ENCODE measurements around the gene GRB10.

GRB10 gene

DNA sequence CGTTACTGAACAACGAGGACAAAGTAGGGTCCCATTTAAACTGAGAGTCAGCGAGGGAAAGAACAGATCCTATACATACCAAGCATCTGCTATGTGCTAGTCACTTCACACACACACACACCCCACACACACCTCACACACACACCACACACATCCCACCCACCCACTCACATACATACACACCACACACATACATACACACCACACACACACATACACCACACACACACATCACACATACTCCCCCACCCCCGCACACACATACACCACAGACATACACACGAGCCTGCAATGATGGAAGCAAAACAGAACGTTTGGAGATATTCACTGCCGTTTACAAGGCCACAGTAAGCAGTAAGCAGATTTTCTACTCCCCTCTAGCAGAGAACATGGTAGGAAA lies 607 bp upstream of the GRB10 start:
- peak overlapping the region; percentile 56 for H3K9ac ChIP-seq (ENCODE audit: low read length)
- 72% methylated on average over 7 of the region's 7 CpGs for WGBS
- H3K4me2 ChIP-seq (ENCODE audit: low read length, poor library complexity, severe bottlenecking), result peak overlapping the region; percentile 90
- H2BK15ac ChIP-seq (ENCODE audit: low read depth, poor library complexity, severe bottlenecking), result no peak overlapping the region
- no peak overlapping the region for H4K91ac ChIP-seq (ENCODE audit: low read length)
- H3K4me1 ChIP-seq (ENCODE audit: control insufficient read depth, insufficient read depth, low read depth, low read length), result peaks cover 27% of the 10 kb centered on the region
- DNase-seq, result peak; percentile 17
- H4K8ac ChIP-seq (ENCODE audit: low read length), result no peak overlapping the region
- peak overlapping the region in 1 of 2 experiments; percentile 73 for H3K4me3 ChIP-seq (ENCODE audit: insufficient read depth in 1 of 2, low read depth in 1 of 2, low read length in 2 of 2)
- no peak overlapping the region for H3K4ac ChIP-seq (ENCODE audit: low read depth in 1 of 2, low read length in 2 of 2)
- H3K23ac ChIP-seq (ENCODE audit: low read length in 2 of 2), result no peak overlapping the region
- no peak overlapping the region for H3K27ac ChIP-seq (ENCODE audit: low read length, poor library complexity, severe bottlenecking)
- peaks cover 2% of the 10 kb centered on the region for H3K9me3 ChIP-seq (ENCODE audit: control insufficient read depth, low read length)
- no peak overlapping the region for H2BK12ac ChIP-seq (ENCODE audit: low read length in 2 of 2)
- no peak overlapping the region for H2BK5ac ChIP-seq (ENCODE audit: low read depth, low read length, poor library complexity, severe bottlenecking)
- H2BK120ac ChIP-seq (ENCODE audit: low read depth, low read length), result no peak overlapping the region
- H3K18ac ChIP-seq (ENCODE audit: low read depth in 1 of 2, low read length in 2 of 2), result peak overlapping the region in 1 of 2 experiments; percentile 4
- peaks cover 25% of the 10 kb centered on the region for H3K79me1 ChIP-seq (replicated peaks; ENCODE audit: low read length, poor library complexity, severe bottlenecking)
- H3K14ac ChIP-seq (ENCODE audit: low read length in 2 of 2), result no peak overlapping the region
- H2AK5ac ChIP-seq (ENCODE audit: low read length, severe bottlenecking), result peak overlapping the region; percentile 41
- peaks cover 0 to 10% of the 10 kb centered on the region in 2 experiments for H3K36me3 ChIP-seq (ENCODE audit: control insufficient read depth in 1 of 2, insufficient read depth in 2 of 2, low read depth in 1 of 2, low read length in 2 of 2)
- no peaks in the 10 kb centered on the region for H3K27me3 ChIP-seq (ENCODE audit: control insufficient read depth in 1 of 2, insufficient read depth in 1 of 2, low read length in 2 of 2)
- H2AFZ ChIP-seq (ENCODE audit: low read depth, low read length), result peak overlapping the region; percentile 29

DNA sequence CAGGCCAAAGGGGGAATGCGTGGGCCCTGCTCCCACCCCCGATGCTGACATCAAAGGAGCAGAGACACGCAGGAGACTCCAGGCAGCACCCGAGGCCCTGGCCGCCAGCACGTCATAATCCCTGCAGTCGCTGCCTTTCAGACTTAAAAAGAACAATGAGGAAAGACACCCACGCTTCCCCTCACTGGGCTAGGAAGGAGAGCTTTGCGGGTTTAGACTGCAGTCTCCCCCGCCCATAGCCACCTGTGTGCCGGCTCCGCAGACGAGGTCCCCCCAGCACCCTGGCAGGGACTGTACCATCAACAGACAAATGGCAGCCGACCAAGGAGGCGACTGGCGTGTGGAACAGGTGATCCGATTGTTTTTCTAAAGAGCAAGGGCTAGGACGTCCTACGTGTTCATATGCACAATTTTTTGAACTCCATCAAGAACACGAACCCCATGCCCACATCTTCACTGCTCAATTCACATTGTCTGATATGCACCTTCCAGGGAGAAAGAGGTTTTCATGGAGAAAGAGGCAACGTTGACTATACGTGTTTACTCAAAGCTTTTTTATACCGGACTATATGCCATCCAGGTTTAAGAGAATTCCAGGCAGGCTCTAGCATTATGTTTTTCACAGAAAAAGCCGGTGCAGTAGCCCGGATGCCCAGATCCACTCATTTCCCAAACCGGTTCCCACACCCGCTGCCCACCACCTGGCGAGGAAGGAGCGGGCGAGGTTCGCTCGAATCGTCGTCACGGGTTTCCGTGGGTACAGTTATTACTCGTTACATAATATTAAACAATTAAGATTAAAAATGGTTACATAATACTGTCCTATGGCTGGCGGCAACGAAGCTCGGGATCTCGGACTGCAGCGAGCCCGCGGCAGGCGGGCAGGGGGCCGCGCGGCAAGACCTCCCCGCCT lies 1.1 kb downstream of the GRB10 start:
- H2BK5ac ChIP-seq (ENCODE audit: low read depth, low read length, poor library complexity, severe bottlenecking), result no peak overlapping the region
- peaks cover 27% of the 10 kb centered on the region for H3K4me1 ChIP-seq (ENCODE audit: control insufficient read depth, insufficient read depth, low read depth, low read length)
- 78% methylated on average over 37 of the region's 49 CpGs for WGBS
- H4K91ac ChIP-seq (ENCODE audit: low read length), result no peak overlapping the region
- no peak overlapping the region for H3K14ac ChIP-seq (ENCODE audit: low read length in 2 of 2)
- no peak overlapping the region for H3K4ac ChIP-seq (ENCODE audit: low read depth in 1 of 2, low read length in 2 of 2)
- no peak for DNase-seq
- H3K9me3 ChIP-seq (ENCODE audit: control insufficient read depth, low read length), result no peaks in the 10 kb centered on the region
- H3K9ac ChIP-seq (ENCODE audit: low read length), result peak overlapping the region; percentile 58
- peaks cover 26% of the 10 kb centered on the region for H3K79me1 ChIP-seq (replicated peaks; ENCODE audit: low read length, poor library complexity, severe bottlenecking)
- no peak overlapping the region for H2BK15ac ChIP-seq (ENCODE audit: low read depth, poor library complexity, severe bottlenecking)
- no peak overlapping the region for H4K8ac ChIP-seq (ENCODE audit: low read length)
- no peak overlapping the region for H2AK5ac ChIP-seq (ENCODE audit: low read length, severe bottlenecking)
- no peak overlapping the region for H3K27ac ChIP-seq (ENCODE audit: low read length, poor library complexity, severe bottlenecking)
- no peak overlapping the region for H3K18ac ChIP-seq (ENCODE audit: low read depth in 1 of 2, low read length in 2 of 2)
- H3K4me3 ChIP-seq (ENCODE audit: insufficient read depth in 1 of 2, low read depth in 1 of 2, low read length in 2 of 2), result peak overlapping the region; percentile 54 to 65
- H3K4me2 ChIP-seq (ENCODE audit: low read length, poor library complexity, severe bottlenecking), result peak overlapping the region; percentile 33
- H3K36me3 ChIP-seq (ENCODE audit: control insufficient read depth in 1 of 2, insufficient read depth in 2 of 2, low read depth in 1 of 2, low read length in 2 of 2), result peaks cover 0 to 4% of the 10 kb centered on the region in 2 experiments
- H3K27me3 ChIP-seq (ENCODE audit: control insufficient read depth in 1 of 2, insufficient read depth in 1 of 2, low read length in 2 of 2), result no peaks in the 10 kb centered on the region
- no peak overlapping the region for H2BK120ac ChIP-seq (ENCODE audit: low read depth, low read length)
- no peak overlapping the region for H2AFZ ChIP-seq (ENCODE audit: low read depth, low read length)
- peak overlapping the region in 1 of 2 experiments; percentile 59 for H3K23ac ChIP-seq (ENCODE audit: low read length in 2 of 2)
- H2BK12ac ChIP-seq (ENCODE audit: low read length in 2 of 2), result peak overlapping the region in 1 of 2 experiments; percentile 42

DNA sequence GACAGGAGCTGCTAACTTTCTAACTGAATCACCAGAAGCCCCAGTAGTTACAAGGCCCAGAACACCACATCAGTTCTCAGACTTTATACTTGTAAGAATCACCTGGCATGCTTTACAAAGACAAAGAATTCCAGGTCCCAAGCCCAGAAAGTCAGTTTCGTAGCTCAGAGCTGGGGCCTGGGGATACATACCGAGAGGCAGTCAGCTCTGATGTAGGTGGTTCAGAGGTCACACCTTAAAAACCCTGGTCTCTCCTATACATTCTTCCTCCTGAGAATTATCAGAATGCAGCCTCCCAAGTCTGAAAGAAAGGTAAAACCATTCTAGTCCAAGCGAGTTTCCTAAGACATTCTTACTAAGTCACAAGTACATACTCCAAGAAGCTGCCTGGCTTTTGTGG lies 2.3 kb downstream of the GRB10 start:
- H2BK15ac ChIP-seq (ENCODE audit: low read depth, poor library complexity, severe bottlenecking), result no peak overlapping the region
- peaks cover 30% of the 10 kb centered on the region for H3K79me1 ChIP-seq (replicated peaks; ENCODE audit: low read length, poor library complexity, severe bottlenecking)
- H4K91ac ChIP-seq (ENCODE audit: low read length), result no peak overlapping the region
- H2BK12ac ChIP-seq (ENCODE audit: low read length in 2 of 2), result no peak overlapping the region
- no peaks in the 10 kb centered on the region for H3K9me3 ChIP-seq (ENCODE audit: control insufficient read depth, low read length)
- H3K4ac ChIP-seq (ENCODE audit: low read depth in 1 of 2, low read length in 2 of 2), result no peak overlapping the region
- H2BK120ac ChIP-seq (ENCODE audit: low read depth, low read length), result no peak overlapping the region
- no peak overlapping the region for H4K8ac ChIP-seq (ENCODE audit: low read length)
- no peak overlapping the region for H2BK5ac ChIP-seq (ENCODE audit: low read depth, low read length, poor library complexity, severe bottlenecking)
- peaks cover 30% of the 10 kb centered on the region for H3K4me1 ChIP-seq (ENCODE audit: control insufficient read depth, insufficient read depth, low read depth, low read length)
- H3K4me2 ChIP-seq (ENCODE audit: low read length, poor library complexity, severe bottlenecking), result no peak overlapping the region
- WGBS, result 95% methylated on average over 2 of the region's 3 CpGs
- no peak overlapping the region for H3K23ac ChIP-seq (ENCODE audit: low read length in 2 of 2)
- H3K14ac ChIP-seq (ENCODE audit: low read length in 2 of 2), result no peak overlapping the region
- H2AK5ac ChIP-seq (ENCODE audit: low read length, severe bottlenecking), result no peak overlapping the region
- no peak overlapping the region for H3K18ac ChIP-seq (ENCODE audit: low read depth in 1 of 2, low read length in 2 of 2)
- H3K4me3 ChIP-seq (ENCODE audit: insufficient read depth in 1 of 2, low read depth in 1 of 2, low read length in 2 of 2), result no peak overlapping the region
- peaks cover 0 to 8% of the 10 kb centered on the region in 2 experiments for H3K36me3 ChIP-seq (ENCODE audit: control insufficient read depth in 1 of 2, insufficient read depth in 2 of 2, low read depth in 1 of 2, low read length in 2 of 2)
- no peak overlapping the region for H3K27ac ChIP-seq (ENCODE audit: low read length, poor library complexity, severe bottlenecking)
- H3K9ac ChIP-seq (ENCODE audit: low read length), result no peak overlapping the region
- H2AFZ ChIP-seq (ENCODE audit: low read depth, low read length), result no peak overlapping the region
- DNase-seq, result no peak
- no peaks in the 10 kb centered on the region for H3K27me3 ChIP-seq (ENCODE audit: control insufficient read depth in 1 of 2, insufficient read depth in 1 of 2, low read length in 2 of 2)

DNA sequence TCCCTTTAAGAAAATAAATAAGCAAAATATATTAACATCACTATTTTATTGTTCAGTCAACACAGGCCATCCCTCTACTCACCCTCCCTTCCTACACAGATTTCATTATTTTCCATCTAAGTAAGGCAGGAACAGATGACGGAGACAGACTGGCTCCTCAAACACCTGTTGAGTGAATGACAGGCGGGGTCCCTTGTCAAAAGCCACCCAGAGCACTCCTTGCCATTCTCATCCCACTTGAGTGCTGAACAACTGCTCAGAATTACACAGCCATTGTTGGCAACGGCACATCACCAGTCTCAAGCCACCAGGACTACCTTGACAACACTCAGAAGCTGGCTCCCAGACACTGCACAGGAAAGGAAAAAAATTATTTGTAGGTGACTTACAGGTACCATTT lies 3.3 kb downstream of the GRB10 start:
- Histone ChIP-seq H3K4me3 (ENCODE audit: insufficient read depth in 1 of 2, low read depth in 1 of 2, low read length in 2 of 2) (no peak overlapping the region), H4K91ac (ENCODE audit: low read length) (no peak overlapping the region), H2BK15ac (ENCODE audit: low read depth, poor library complexity, severe bottlenecking) (no peak overlapping the region), H3K27ac (ENCODE audit: low read length, poor library complexity, severe bottlenecking) (no peak overlapping the region), H3K27me3 (ENCODE audit: control insufficient read depth in 1 of 2, insufficient read depth in 1 of 2, low read length in 2 of 2) (no peaks in the 10 kb centered on the region), H3K18ac (ENCODE audit: low read depth in 1 of 2, low read length in 2 of 2) (no peak overlapping the region), H3K4ac (ENCODE audit: low read depth in 1 of 2, low read length in 2 of 2) (no peak overlapping the region), H3K79me1 (replicated peaks; ENCODE audit: low read length, poor library complexity, severe bottlenecking) (peaks cover 31% of the 10 kb centered on the region), H2BK120ac (ENCODE audit: low read depth, low read length) (no peak overlapping the region), H3K9me3 (ENCODE audit: control insufficient read depth, low read length) (no peaks in the 10 kb centered on the region), H3K36me3 (ENCODE audit: control insufficient read depth in 1 of 2, insufficient read depth in 2 of 2, low read depth in 1 of 2, low read length in 2 of 2) (peaks cover 0 to 5% of the 10 kb centered on the region in 2 experiments), H3K4me1 (ENCODE audit: control insufficient read depth, insufficient read depth, low read depth, low read length) (peaks cover 30% of the 10 kb centered on the region), H3K9ac (ENCODE audit: low read length) (no peak overlapping the region), H3K14ac (ENCODE audit: low read length in 2 of 2) (no peak overlapping the region), H2AK5ac (ENCODE audit: low read length, severe bottlenecking) (no peak overlapping the region), H4K8ac (ENCODE audit: low read length) (no peak overlapping the region), H2BK5ac (ENCODE audit: low read depth, low read length, poor library complexity, severe bottlenecking) (no peak overlapping the region), H2BK12ac (ENCODE audit: low read length in 2 of 2) (no peak overlapping the region), H3K23ac (ENCODE audit: low read length in 2 of 2) (no peak overlapping the region), H2AFZ (ENCODE audit: low read depth, low read length) (no peak overlapping the region), H3K4me2 (ENCODE audit: low read length, poor library complexity, severe bottlenecking) (no peak overlapping the region)
- DNase-seq, result no peak
- 100% methylated on average over 3 of the region's 3 CpGs for WGBS

Measured in mesenchymal stem cell (in vitro differentiated cells and primary cell).